ENCODE measurements around the gene GBP2.

GBP2 gene

GRCh38 chr1:89064632-89065031, 61.3 kb downstream of the GBP2 start:
- no peak for DNase-seq

DNA sequence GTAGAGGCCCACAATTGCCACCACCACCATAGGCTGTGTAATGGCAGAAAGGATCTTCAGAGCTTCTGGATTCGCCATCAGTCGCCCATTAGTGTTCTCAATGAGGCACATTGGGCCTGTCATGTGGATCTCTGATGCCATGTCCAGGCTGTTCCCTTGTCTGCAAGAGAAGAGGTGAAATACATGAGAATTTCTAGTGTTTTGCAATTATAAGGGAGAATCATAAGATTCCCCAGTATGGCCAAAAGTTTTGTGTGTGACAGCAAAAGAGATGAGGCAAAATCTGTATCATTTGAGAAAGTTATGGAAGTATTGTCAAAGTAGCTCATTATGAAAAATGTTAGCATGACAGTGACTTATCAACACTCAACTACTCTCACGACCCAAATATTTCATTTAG, 62.8 kb downstream of the GBP2 start:
- no peak for DNase-seq

DNA sequence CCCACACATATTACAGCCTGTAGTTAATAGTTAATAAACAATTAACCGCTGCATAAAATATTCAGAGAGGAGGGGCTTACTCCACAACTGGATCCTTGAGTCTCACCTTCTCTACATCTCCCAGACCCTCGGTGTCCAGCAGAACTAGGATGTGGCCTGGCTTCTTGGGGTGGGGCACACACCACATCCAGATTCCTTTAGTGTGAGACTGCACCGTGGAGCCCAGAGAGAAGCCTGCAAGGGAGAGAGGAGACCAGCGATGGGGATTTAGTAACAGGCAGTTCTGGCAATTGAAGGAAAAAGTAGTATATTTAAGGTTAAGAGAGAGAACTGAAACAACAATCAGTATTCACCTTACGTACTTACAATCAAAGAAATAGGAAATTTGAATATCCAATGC, 65.8 kb downstream of the GBP2 start:
- DNase-seq = no peak

Data from stimulated activated CD4-positive, alpha-beta T cell treated with anti-CD3 and anti-CD28 coated beads, Interleukin-4, amount 100 ng/mL, for 24 hours (primary cell).